Adrenal gland (tissue), 12 donors: ENCODE results near the gene CD101. TPM values are rescaled to one million over a fixed set of nuclear protein-coding genes. Genes with fewer than 3 reads are reported as not detected.
"Not testable (repeated sequence)": the region's sequence is repeated elsewhere in the genome, so short reads cannot be mapped to it uniquely, and the experiment has no call there.

ENCODE experiments used
- DNase-seq, 7 donors: peaks; one replicate each; pipeline ENCODE4 v3.0.0-alpha.2; 2019 to 2020
- H3K27ac ChIP-seq, 5 donors: fragments of 200-600 bp; sonication (generic) in 4 of 5; 1 replicate in 3 of 5; 2 replicates in 2 of 5; pipeline versions ENCODE4 v1.5.1 to v1.8.0; 2016 to 2020; ENCODE audit warnings: mild to moderate bottlenecking in 1 of 5
- H3K27me3 ChIP-seq: fragments of 200-600 bp; 2 replicates; pipeline ENCODE4 v1.8.0; 2021
- H3K36me3 ChIP-seq, 2 donors: fragments of 200-600 bp; replicated peaks in 1 of 2; 1 replicate in 1 of 2; 2 replicates in 1 of 2; pipeline versions ENCODE4 v1.5.1 to v1.8.0; 2018 to 2022
- H3K4me1 ChIP-seq, 2 donors: fragments of 200-600 bp; replicated peaks in 1 of 2; 1 replicate in 1 of 2; 2 replicates in 1 of 2; pipeline versions ENCODE4 v1.5.1 to v1.8.0; 2018 to 2021
- H3K4me3 ChIP-seq, 4 donors: fragments of 200-600 bp; sonication (generic) in 3 of 4; one replicate each; pipeline ENCODE4 v1.5.1; 2016 to 2018
- H3K9me3 ChIP-seq, 3 donors: fragments of 200-600 bp; sonication (generic) in 1 of 3; replicated peaks in 1 of 3; 1 replicate in 2 of 3; 2 replicates in 1 of 3; pipeline versions ENCODE4 v1.5.1 to v1.8.0; 2016 to 2021
- CTCF ChIP-seq, 6 experiments: fragments of 450-650 bp in 4 of 6; fragments of 200-600 bp in 2 of 6; sonication (generic) in 1 of 6; IDR thresholded peaks; 1 replicate in 5 of 6; 2 replicates in 1 of 6; pipeline versions ENCODE4 v1.5.1 to v1.8.0; 2016 to 2021; ENCODE audit warnings: antibody characterized with exemption in 6 of 6, mild to moderate bottlenecking in 2 of 6, moderate library complexity in 1 of 6
- POLR2A ChIP-seq, 2 donors: fragments of 450-650 bp; IDR thresholded peaks; one replicate each; pipeline ENCODE4 v1.6.1; 2017; ENCODE audit warnings: antibody characterized with exemption in 2 of 2, mild to moderate bottlenecking in 2 of 2, moderate library complexity in 1 of 2
- WGBS, 4 donors: extraction: QIAGEN DNeasy Blood & Tissue Kit in 2 of 4; methylation state at CpG; one replicate each; pipeline versions ENCODE4 v1.1.5 to v1.1.7; 2013 to 2017; 5-methylcytosine and 5-hydroxymethylcytosine counted together
- intact Hi-C, 2 donors: fragments of 100-400 bp; cut with DNase I; formaldehyde crosslinking; loops; one replicate each; pipeline versions ENCODE4 v1.14.1 to v1.15.0; 2022 to 2023
- polyA plus RNA-seq, 3 donors: library from polyadenylated mRNA; stranded (reverse); fragments of 200-250 nt in 2 of 3; fragments of 350-450 nt in 1 of 3; fragmentation: Illumina TruSeq in 1 of 3; extraction: RNeasy Lipid Tissue Mini Kit (QIAGEN cat#74804) in 1 of 3; gene quantifications; one replicate each; pipeline ENCODE4 v1.2.3, GENCODE V29; 2013 to 2014
- total RNA-seq, 9 donors: library from RNA; depleted of rRNA in 4 of 9; stranded (reverse); fragments of >200 nt in 4 of 9; fragments of 120-200 nt in 1 of 9; fragmentation: NEBNext Ultra II Directional in 1 of 9; extraction: Animal tissue kit (Norgen Biotek cat#: 25700) in 1 of 9; gene quantifications; one replicate each; pipeline versions ENCODE4 v1.1.0 to v1.2.4, GENCODE V29; 2013 to 2023
- donor health status: healthy with polysubstance abuse.
- donor health status: Bipolar disorder and iron deficiency.
- donor health status: DM: yes; HTN: yes; CAD: no.
- donor health status: DM: no; HTN: no; CAD: no.
- donor health status: DM: no; HTN: no; CAD: no.
- donor health status: DM: yes; HTN: yes; CAD: no.

Gene CD101
- total and polyA plus RNA-seq, 12 donors: 0.47 to 7.5 (median 1.8) TPM

GRCh38 chr1:116971258-116971860 lies 30.2 kb upstream of the CD101 start:
- TF ChIP-seq POLR2A (IDR thresholded peaks at IDR 0.05): no peak
- no peak for TF ChIP-seq CTCF (IDR thresholded peaks at IDR 0.05)
- Histone ChIP-seq H3K27ac (no peak overlapping the region), H3K4me3 (no peak overlapping the region), H3K4me1 (peaks cover 6 to 12% of the 10 kb centered on the region in 2 donors), H3K27me3 (no peaks in the 10 kb centered on the region), H3K36me3 (peaks cover 0 to 8% of the 10 kb centered on the region in 2 donors), H3K9me3 (no peaks in the 10 kb centered on the region)
- no peak for DNase-seq
- 72 to 82% (median 78%) methylated on average over 4 of the region's 4 CpGs for WGBS, 4 donors
- intact Hi-C loops: no loop called here

GRCh38 chr1:116971965-116972673 lies 29.4 kb upstream of the CD101 start:
- DNase-seq: no peak
- intact Hi-C loops: no loop called here
- no peaks in the 10 kb centered on the region for H3K9me3 ChIP-seq

GRCh38 chr1:116972674-116973030 lies 28.9 kb upstream of the CD101 start:
- Histone ChIP-seq H3K4me1 (peaks cover 6 to 12% of the 10 kb centered on the region in 2 donors), H3K36me3 (no peaks in the 10 kb centered on the region), H3K27me3 (no peaks in the 10 kb centered on the region), H3K9me3 (no peaks in the 10 kb centered on the region), H3K4me3 (no peak overlapping the region), H3K27ac (peak overlapping the region in 3 of 5 donors; percentile 34 to 70 (median 58))
- 59 to 72% (median 61%) methylated on average over 2 of the region's 2 CpGs for WGBS, 4 donors
- DNase-seq: no peak
- intact Hi-C loops: no loop called here
- no peak for TF ChIP-seq CTCF (IDR thresholded peaks at IDR 0.05)
- no peak for TF ChIP-seq POLR2A (IDR thresholded peaks at IDR 0.05)

More at GRCh38 chr1:116971965-116972673, 29.4 kb upstream of the CD101 start:
- Histone ChIP-seq H3K4me3 (no peak overlapping the region), H3K4me1 (peaks cover 6 to 12% of the 10 kb centered on the region in 2 donors), H3K27me3 (no peaks in the 10 kb centered on the region), H3K36me3 (peaks cover 0 to 4% of the 10 kb centered on the region in 2 donors), H3K27ac (peak overlapping the region in 3 of 5 donors; percentile 34 to 70 (median 58))
- WGBS, 4 donors: 63 to 69% (median 64%) methylated on average over 6 of the region's 6 CpGs
- TF ChIP-seq POLR2A (IDR thresholded peaks at IDR 0.05) (no peak), CTCF (IDR thresholded peaks at IDR 0.05) (no peak)

GRCh38 chr1:116980309-116980708 lies 21.3 kb upstream of the CD101 start:
- H3K27me3 ChIP-seq, H3K27ac ChIP-seq, H3K36me3 ChIP-seq, DNase-seq, H3K9me3 ChIP-seq, H3K4me3 ChIP-seq: not testable (repeated sequence)
- peaks cover 14 to 24% of the 10 kb centered on the region in 2 donors for H3K4me1 ChIP-seq
- WGBS, 4 donors: 93 to 100% (median 99%) methylated on average over 1 of the region's 1 CpG
- intact Hi-C loops: loop anchor here in 1 of 2 donors (10.0 kb wide), 1 partner anchor 66 kb away; no protein-coding TSS in a partner anchor
